K562 (cell line): ENCODE data around the gene SRI. TPM values are rescaled to one million over a fixed set of nuclear protein-coding genes. Genes with fewer than 3 reads are reported as not detected.

Experiments used
- ATAC-seq: fragments of 200-7000 bp; cut with Tn5 transposase; 3 replicates; pipeline ENCODE4 v1.9.1; 2020; ENCODE audit warnings: moderate library complexity
- BruUV-seq: library from RNA; stranded (reverse); fragments of 400-500 nt; replicated peaks from 2 replicates; lab custom pipeline; 2021; lab: Mats Ljungman, UMichigan
- CTCF ChIA-PET: fragments of 300-600 bp; formaldehyde crosslinking; extraction: SDS; loops from one replicate; lab custom pipeline; 2021; ENCODE audit warnings: low intra/inter-chr PET ratio; lab: Yijun Ruan, JAX
- POLR2A ChIA-PET: fragments of 300-600, 350-650 bp; sonication (Branson Sonifier 250); formaldehyde crosslinking; extraction: SDS; loops from one replicate; lab custom pipeline; 2021; ENCODE audit warnings: antibody characterized with exemption, inconsistent platforms; lab: Yijun Ruan, JAX
- DNase-seq, 4 experiments: peaks; one replicate each; pipeline versions ENCODE4 v3.0.0 to v3.0.0-alpha.2; 2011 to 2018; ENCODE audit warnings: low spot score in 3 of 4, mixed read lengths in 3 of 4; ENCODE audit errors: extremely low read depth in 1 of 4
- FAIRE-seq: peaks from 2 replicates; lab custom pipeline; 2011; peaks lifted over from hg19 to GRCh38; lab: Jason Lieb, UNC
- H2AFZ ChIP-seq: 2 replicates; pipeline ENCODE4 v1.6.0; 2011; ENCODE audit warnings: low read depth, low read length, control low read depth, inconsistent platforms
- H3K27ac ChIP-seq: fragments of 200-600 bp; 3 replicates; pipeline ENCODE4 v1.8.0; 2011; ENCODE audit warnings: low read depth, mild to moderate bottlenecking, control low read depth, inconsistent platforms, low read length, moderate library complexity, mixed read lengths; ENCODE audit errors: extremely low read depth
- H3K27me3 ChIP-seq, 2 experiments: fragments of 300-600 bp in 1 of 2; 2 replicates in 1 of 2; 3 replicates in 1 of 2; pipeline versions ENCODE4 v1.6.0 to v1.8.0; 2011; ENCODE audit warnings: inconsistent platforms in 2 of 2, low read length in 2 of 2, mild to moderate bottlenecking in 1 of 2, mixed read lengths in 1 of 2, moderate library complexity in 1 of 2; ENCODE audit not compliant: control insufficient read depth in 2 of 2, insufficient read depth in 2 of 2
- H3K36me3 ChIP-seq: fragments of 300-600 bp; 3 replicates; pipeline ENCODE4 v1.8.0; 2011; ENCODE audit warnings: mild to moderate bottlenecking, low read length, inconsistent platforms; ENCODE audit not compliant: control insufficient read depth, insufficient read depth
- H3K4me1 ChIP-seq, 2 experiments: fragments of 200-600 bp in 1 of 2; replicated peaks in 1 of 2; 2 replicates in 1 of 2; 3 replicates in 1 of 2; pipeline versions ENCODE4 v1.5.1 to v1.8.0; 2011; ENCODE audit warnings: inconsistent platforms in 2 of 2, low read length in 2 of 2, mild to moderate bottlenecking in 1 of 2, mixed read lengths in 1 of 2, moderate library complexity in 1 of 2; ENCODE audit not compliant: control insufficient read depth in 2 of 2, insufficient read depth in 2 of 2
- H3K4me2 ChIP-seq: 2 replicates; pipeline ENCODE4 v1.6.1; 2011; ENCODE audit warnings: low read length, control low read depth, inconsistent platforms, mixed read lengths; ENCODE audit not compliant: insufficient read depth
- H3K4me3 ChIP-seq: fragments of 200-600 bp; sonication (generic), shearing (Covaris generic); 2 replicates; pipeline ENCODE4 v1.5.1; 2016; ENCODE audit warnings: control low read depth, inconsistent platforms
- H3K79me2 ChIP-seq: fragments of 200-600 bp; 3 replicates; pipeline ENCODE4 v1.8.0; 2011; ENCODE audit warnings: low read length, inconsistent platforms; ENCODE audit not compliant: control insufficient read depth, insufficient read depth
- H3K9ac ChIP-seq, 2 experiments: 2 replicates each; pipeline versions ENCODE4 v1.6.0 to v1.6.1; 2011; ENCODE audit warnings: low read depth in 2 of 2, low read length in 2 of 2, control low read depth in 1 of 2, inconsistent platforms in 1 of 2, mild to moderate bottlenecking in 1 of 2, mixed read lengths in 1 of 2; ENCODE audit not compliant: insufficient read depth in 1 of 2
- H3K9me1 ChIP-seq: one replicate; pipeline ENCODE4 v1.6.0; 2011; ENCODE audit warnings: inconsistent platforms, mild to moderate bottlenecking, low read length, moderate library complexity; ENCODE audit not compliant: control insufficient read depth, insufficient read depth
- H3K9me3 ChIP-seq: replicated peaks from 2 replicates; pipeline ENCODE4 v1.5.1; 2011; ENCODE audit warnings: low read depth, low read length, inconsistent platforms; ENCODE audit not compliant: control insufficient read depth, insufficient read depth
- H4K20me1 ChIP-seq: replicated peaks from 2 replicates; pipeline ENCODE4 v1.6.1; 2011; ENCODE audit warnings: low read length, inconsistent platforms, mixed read lengths; ENCODE audit not compliant: control insufficient read depth, insufficient read depth
- ILK ChIP-seq: fragments of 450-650 bp; IDR thresholded peaks from 2 replicates; pipeline ENCODE4 v1.6.1; 2016; ENCODE audit warnings: missing genetic modification characterization, low read depth, mild to moderate bottlenecking, missing compliant biosample characterization, moderate library complexity, borderline replicate concordance
- KAT8 ChIP-seq: fragments of 450-650 bp; IDR thresholded peaks from 2 replicates; pipeline ENCODE4 v1.6.1; 2016; ENCODE audit warnings: low read depth, mild to moderate bottlenecking
- MTA3 ChIP-seq: fragments of 450-650 bp; formaldehyde crosslinking; IDR thresholded peaks from 2 replicates; pipeline ENCODE4 v1.6.1; 2017; ENCODE audit warnings: mild to moderate bottlenecking, borderline replicate concordance
- NR0B1 ChIP-seq: fragments of 450-650 bp; IDR thresholded peaks from one replicate; pipeline ENCODE4 v1.6.1; 2018; ENCODE audit warnings: mild to moderate bottlenecking, moderate library complexity; ENCODE audit not compliant: partially characterized antibody
- RBBP5 ChIP-seq: fragments of 200-600 bp; sonication (generic); IDR thresholded peaks from 2 replicates; pipeline ENCODE4 v1.6.1; 2012; ENCODE audit warnings: borderline replicate concordance, mild to moderate bottlenecking, low read length, control low read depth, inconsistent platforms; ENCODE audit not compliant: insufficient read depth, poor library complexity, severe bottlenecking
- ZMIZ1 ChIP-seq, 2 experiments: fragments of 150-350 bp in 1 of 2; IDR thresholded peaks; 2 replicates each; pipeline ENCODE4 v1.6.1; 2012 to 2016; ENCODE audit warnings: low read depth in 2 of 2, low read length in 2 of 2, mild to moderate bottlenecking in 1 of 2, moderate library complexity in 1 of 2
- ZNF318 ChIP-seq, 2 experiments: fragments of 450-650 bp; IDR thresholded peaks; 2 replicates each; pipeline ENCODE4 v1.6.1; 2016; ENCODE audit warnings: mild to moderate bottlenecking in 2 of 2, borderline replicate concordance in 1 of 2, low read depth in 1 of 2, moderate library complexity in 1 of 2
- ZSCAN32 ChIP-seq: fragments of 450-650 bp; formaldehyde crosslinking; IDR thresholded peaks from 2 replicates; pipeline ENCODE4 v1.4.0; 2020; ENCODE audit warnings: mild to moderate bottlenecking, moderate library complexity
- in situ Hi-C: fragments of 300-500 bp; cut with MboI; formaldehyde crosslinking; loops from 4 replicates; pipeline ENCODE4 v1.15.0; 2018; ENCODE audit warnings: inconsistent platforms, mixed read lengths
- intact Hi-C: fragments of 100-400 bp; cut with micrococcal nuclease; formaldehyde crosslinking; loops from 2 replicates; pipeline ENCODE4 v1.14.2; 2022
- polyA plus RNA-seq, 8 experiments: library from polyadenylated mRNA; depleted of rRNA in 4 of 8; stranded (reverse) in 5 of 8; unstranded in 3 of 8; fragments of >200 nt; fragmentation: Nextera tagmentation in 2 of 8; fragmentation: Illumina TruSeq in 1 of 8; extraction: Ambion mirVana in 2 of 8; extraction: Trizol in 1 of 8; gene quantifications; 2 replicates each; pipeline versions ENCODE4 v1.2.1 to v1.2.3, GENCODE V29; 2011 to 2014; ENCODE audit warnings: inconsistent platforms in 1 of 8, missing spikeins in 1 of 8
- total RNA-seq, 7 experiments: library from RNA; depleted of rRNA in 6 of 7; stranded (reverse); fragments of >200 nt in 6 of 7; fragmentation: Illumina TruSeq in 2 of 7; extraction: Trizol in 2 of 7; gene quantifications; 2 replicates each; pipeline versions ENCODE4 v1.2.1 to v1.2.3, GENCODE V29; 2011 to 2021; ENCODE audit warnings: low replicate concordance in 1 of 7

Gene SRI
- total and polyA plus RNA-seq, 9 of the 15 experiments (the other 6 are each of a cell fraction or from before 2014, with no cell fraction given), result 56.4 to 158 (median 119) TPM

- CTCF ChIA-PET, result no interaction called here
- no peak for FAIRE-seq
- POLR2A ChIA-PET, result interaction anchor here (0.6 to 0.9 kb wide), 2 partner anchors 10 to 664 kb away, joined by 3 to 4 read pairs; no protein-coding TSS in a partner anchor
- no peak for TF ChIP-seq RBBP5
- no peak for TF ChIP-seq ZNF318 (IDR thresholded peaks at IDR 0.05; ENCODE audit: borderline replicate concordance in 1 of 2, low read depth in 1 of 2)
- no peak for TF ChIP-seq ZMIZ1 (IDR thresholded peaks at IDR 0.05; ENCODE audit: low read depth in 2 of 2, low read length in 2 of 2)
- TF ChIP-seq ILK, result no peak
- TF ChIP-seq ZSCAN32, result no peak
- TF ChIP-seq NR0B1, result no peak
- TF ChIP-seq MTA3, result no peak
- no peak for TF ChIP-seq KAT8
Observed at GRCh38 chr7:88201305-88201704, 18.5 kb downstream of the SRI start.

More at GRCh38 chr7:88201305-88201704, 18.5 kb downstream of the SRI start:
- Histone ChIP-seq H3K27ac (no peak overlapping the region), H3K4me3 (no peak overlapping the region), H3K9me3 (no peaks in the 10 kb centered on the region), H3K79me2 (no peaks in the 10 kb centered on the region), H3K27me3 (0 out of 5 replicates have a peak, but pooled peaks cover 0 to 5% of the 10 kb centered on the region in 2 experiments), H3K9ac (no peak overlapping the region), H3K36me3 (peaks cover 31% of the 10 kb centered on the region), H3K4me2 (no peak overlapping the region), H3K9me1 (no peaks in the 10 kb centered on the region), H3K4me1 (peaks cover 0 to 15% of the 10 kb centered on the region in 2 experiments; a peak in 2 of 5 replicates), H2AFZ (no peak overlapping the region), H4K20me1 (no peaks in the 10 kb centered on the region)
- ATAC-seq (no peak), DNase-seq (no peak)
- intact Hi-C loops (no loop called here), in situ Hi-C loops (no loop called here)
- BruUV-seq, result no TSS peak
